H1 (cell line): ENCODE data around the gene TUT7. TPM values are rescaled to one million over a fixed set of nuclear protein-coding genes. Genes with fewer than 3 reads are reported as not detected.

Source experiments
- NRF1 ChIP-seq: IDR thresholded peaks from 2 replicates; pipeline ENCODE4 v1.6.1; 2011; ENCODE audit warnings: mild to moderate bottlenecking, low read depth, low read length, improper control_type of control experiment
- polyA plus RNA-seq, 7 experiments: library from polyadenylated mRNA; depleted of rRNA in 3 of 7; stranded (reverse) in 5 of 7; unstranded in 2 of 7; fragments of >200 nt in 5 of 7; fragments of 200-250 nt in 2 of 7; gene quantifications; 1 replicate in 5 of 7; 2 replicates in 1 of 7; 4 replicates in 1 of 7; pipeline versions ENCODE4 v1.2.1 to v1.2.3, GENCODE V29; 2011 to 2013; ENCODE audit warnings: missing spikeins in 2 of 7, mixed read lengths in 2 of 7
- total RNA-seq: library from RNA; stranded (reverse); fragmentation: NEBNext Ultra II Directional; extraction: Animal tissue kit (Norgen Biotek cat#: 25700); gene quantifications from 2 replicates; pipeline ENCODE4 v1.2.1, GENCODE V29; 2021

Gene TUT7
- total and polyA plus RNA-seq, 2 of the 8 experiments (the other 6 are each of a cell fraction or from before 2014, with no cell fraction given), result 4.8 to 19.3 TPM

DNA sequence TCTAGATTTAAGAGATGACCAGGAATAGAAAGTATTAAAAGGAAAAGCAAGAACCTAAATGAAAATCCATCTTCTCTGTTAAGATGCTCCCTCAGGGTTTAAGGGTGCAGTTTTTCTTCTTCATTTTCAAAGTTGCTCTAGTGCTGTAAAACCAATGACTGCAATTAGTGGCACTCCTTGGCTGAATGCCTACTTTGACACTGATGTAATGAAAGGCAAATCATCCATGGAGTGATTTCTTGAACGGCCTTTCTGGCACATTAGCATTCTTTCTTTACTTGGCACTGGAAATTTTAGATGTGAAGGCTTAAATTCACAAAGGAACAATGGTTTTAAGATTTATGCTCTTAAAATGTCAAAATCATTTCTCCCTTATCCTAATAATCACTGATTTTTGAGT lies 52.5 kb downstream of the TUT7 start (continued):
- no peak for TF ChIP-seq NRF1
